H9 (cell line): ENCODE data around the gene ZNF26. TPM values are rescaled to one million over a fixed set of nuclear protein-coding genes. Genes with fewer than 3 reads are reported as not detected.

Experiments used
- DNase-seq: peaks from one replicate; pipeline ENCODE4 v3.0.0-alpha.2; 2017
- H2AFZ ChIP-seq: one replicate; pipeline ENCODE4 v1.6.1; 2013; ENCODE audit warnings: mild to moderate bottlenecking, low read length, control low read depth, moderate library complexity
- H2AK5ac ChIP-seq: 2 replicates; pipeline ENCODE4 v1.6.1; 2013; ENCODE audit warnings: low read length, control low read depth, mixed read lengths; ENCODE audit not compliant: insufficient read length
- H2BK120ac ChIP-seq: one replicate; pipeline ENCODE4 v1.6.1; 2013; ENCODE audit warnings: low read depth, mild to moderate bottlenecking, low read length, control low read depth, inconsistent platforms; ENCODE audit not compliant: poor library complexity, severe bottlenecking
- H2BK12ac ChIP-seq: 2 replicates; pipeline ENCODE4 v1.6.1; 2013; ENCODE audit warnings: low read length, control low read depth, mixed read lengths, low read depth; ENCODE audit not compliant: insufficient read length
- H2BK15ac ChIP-seq: 2 replicates; pipeline ENCODE4 v1.6.1; 2013; ENCODE audit warnings: low read depth, low read length, control low read depth
- H2BK20ac ChIP-seq: one replicate; pipeline ENCODE4 v1.6.1; 2013; ENCODE audit warnings: low read depth, mild to moderate bottlenecking, low read length, control low read depth, inconsistent platforms; ENCODE audit not compliant: poor library complexity, severe bottlenecking
- H2BK5ac ChIP-seq: 2 replicates; pipeline ENCODE4 v1.6.1; 2013; ENCODE audit warnings: low read length, control low read depth, mixed read lengths; ENCODE audit not compliant: insufficient read length
- H3K14ac ChIP-seq: 2 replicates; pipeline ENCODE4 v1.6.1; 2013; ENCODE audit warnings: low read length, control low read depth; ENCODE audit not compliant: insufficient read depth
- H3K18ac ChIP-seq: 2 replicates; pipeline ENCODE4 v1.6.1; 2013; ENCODE audit warnings: low read depth, mild to moderate bottlenecking, mixed read lengths, low read length, control low read depth; ENCODE audit not compliant: insufficient read length
- H3K23ac ChIP-seq: 2 replicates; pipeline ENCODE4 v1.6.1; 2013; ENCODE audit warnings: low read length, control low read depth, mixed read lengths, low read depth; ENCODE audit not compliant: insufficient read length
- H3K23me2 ChIP-seq: 2 replicates; pipeline ENCODE4 v1.6.1; 2013; ENCODE audit warnings: low read depth, mild to moderate bottlenecking, mixed read lengths, low read length, control low read depth; ENCODE audit not compliant: insufficient read length, poor library complexity, severe bottlenecking
- H3K27ac ChIP-seq: 2 replicates; pipeline ENCODE4 v1.5.1; 2013; ENCODE audit warnings: low read length, control low read depth, mixed read lengths, low read depth; ENCODE audit not compliant: insufficient read length
- H3K27me3 ChIP-seq: 2 replicates; pipeline ENCODE4 v1.6.1; 2013; ENCODE audit warnings: low read length, control low read depth, inconsistent platforms; ENCODE audit not compliant: insufficient read depth
- H3K4ac ChIP-seq: 2 replicates; pipeline ENCODE4 v1.6.1; 2013; ENCODE audit warnings: low read depth, mild to moderate bottlenecking, control low read depth, inconsistent platforms, low read length, moderate library complexity
- H3K4me1 ChIP-seq: 2 replicates; pipeline ENCODE4 v1.6.1; 2013; ENCODE audit warnings: low read length, control low read depth, inconsistent platforms; ENCODE audit not compliant: insufficient read depth
- H3K4me2 ChIP-seq: 2 replicates; pipeline ENCODE4 v1.6.1; 2013; ENCODE audit warnings: low read length, control low read depth, mixed read lengths; ENCODE audit not compliant: insufficient read length, insufficient read depth
- H3K56ac ChIP-seq: 2 replicates; pipeline ENCODE4 v1.6.1; 2013; ENCODE audit warnings: low read depth, mild to moderate bottlenecking, mixed read lengths, low read length, control low read depth; ENCODE audit not compliant: insufficient read length
- H3K79me1 ChIP-seq: 2 replicates; pipeline ENCODE4 v1.6.1; 2013; ENCODE audit warnings: low read depth, mild to moderate bottlenecking, moderate library complexity, low read length, control low read depth, inconsistent platforms; ENCODE audit not compliant: insufficient read depth, poor library complexity, severe bottlenecking
- H3K79me2 ChIP-seq: 2 replicates; pipeline ENCODE4 v1.6.1; 2013; ENCODE audit warnings: low read length, control low read depth, inconsistent platforms; ENCODE audit not compliant: insufficient read depth
- H3K9ac ChIP-seq: 2 replicates; pipeline ENCODE4 v1.6.1; 2013; ENCODE audit warnings: low read length, control low read depth, mixed read lengths; ENCODE audit not compliant: insufficient read length; ENCODE audit errors: extremely low read depth
- H3K9me3 ChIP-seq: one replicate; pipeline ENCODE4 v1.6.1; 2013; ENCODE audit warnings: low read depth, low read length, inconsistent platforms; ENCODE audit not compliant: control insufficient read depth
- H3T11ph ChIP-seq: one replicate; pipeline ENCODE4 v1.6.1; 2013; ENCODE audit warnings: mild to moderate bottlenecking, low read length, control low read depth, inconsistent platforms
- H4K20me1 ChIP-seq: one replicate; pipeline ENCODE4 v1.6.1; 2013; ENCODE audit not compliant: control insufficient read depth, insufficient read length, insufficient read depth
- H4K5ac ChIP-seq: 2 replicates; pipeline ENCODE4 v1.6.1; 2013; ENCODE audit warnings: low read depth, mild to moderate bottlenecking, mixed read lengths, low read length, control low read depth; ENCODE audit not compliant: insufficient read length
- H4K8ac ChIP-seq: replicated peaks from 2 replicates; pipeline ENCODE4 v1.6.1; 2013; ENCODE audit warnings: low read length, control low read depth, mixed read lengths, low read depth; ENCODE audit not compliant: insufficient read length
- H4K91ac ChIP-seq: 2 replicates; pipeline ENCODE4 v1.6.1; 2013; ENCODE audit warnings: low read depth, mild to moderate bottlenecking, moderate library complexity, mixed read lengths, low read length, control low read depth; ENCODE audit not compliant: insufficient read length
- H3K27ac Mint-ChIP-seq, 3 experiments: 2 replicates in 2 of 3; 3 replicates in 1 of 3; pipeline ENCODE4 v1.8.0; 2020 to 2021; ENCODE audit warnings: mixed read lengths in 3 of 3, mild to moderate bottlenecking in 1 of 3, moderate library complexity in 1 of 3
- H3K27me3 Mint-ChIP-seq: 2 replicates; pipeline ENCODE4 v1.8.0; 2021; ENCODE audit warnings: low read depth, mild to moderate bottlenecking, moderate library complexity, mixed read lengths
- H3K36me3 Mint-ChIP-seq, 3 experiments: 2 replicates in 2 of 3; 3 replicates in 1 of 3; pipeline ENCODE4 v1.8.0; 2020 to 2021; ENCODE audit warnings: low read depth in 3 of 3, mixed read lengths in 3 of 3; ENCODE audit not compliant: insufficient read depth in 1 of 3
- H3K4me1 Mint-ChIP-seq, 2 experiments: 2 replicates each; pipeline ENCODE4 v1.8.0; 2020; ENCODE audit warnings: mixed read lengths in 2 of 2
- H3K4me3 Mint-ChIP-seq, 2 experiments: 2 replicates in 1 of 2; 3 replicates in 1 of 2; pipeline ENCODE4 v1.8.0; 2020 to 2021; ENCODE audit warnings: mild to moderate bottlenecking in 2 of 2, mixed read lengths in 2 of 2, moderate library complexity in 1 of 2
- H3K9me3 Mint-ChIP-seq, 2 experiments: 2 replicates in 1 of 2; 3 replicates in 1 of 2; pipeline ENCODE4 v1.8.0; 2020; ENCODE audit warnings: mild to moderate bottlenecking in 2 of 2, mixed read lengths in 2 of 2, moderate library complexity in 1 of 2
- WGBS: extraction: QIAGEN DNeasy Blood & Tissue Kit; methylation state at CpG from one replicate; pipeline ENCODE4 v1.1.7; 2013; ENCODE audit warnings: missing lambda C conversion rate, low lambda C conversion rate, mixed read lengths; ENCODE audit not compliant: insufficient read length; ENCODE audit errors: extremely low coverage; 5-methylcytosine and 5-hydroxymethylcytosine counted together
- total RNA-seq: library from RNA; stranded (reverse); gene quantifications from 2 replicates; pipeline ENCODE4 v1.2.1, GENCODE V29; 2021
- TF ChIP-seq, protein P1 (sequence below): fragments of 200-600 bp; sonication (generic); conservative IDR thresholded peaks from 3 replicates; pipeline ENCODE4 v1.8.0; 2021; ENCODE audit warnings: antibody characterized with exemption, mild to moderate bottlenecking

ZNF26 gene
- total RNA-seq, 1 experiment from 2014 or later: 13.2 TPM

DNA sequence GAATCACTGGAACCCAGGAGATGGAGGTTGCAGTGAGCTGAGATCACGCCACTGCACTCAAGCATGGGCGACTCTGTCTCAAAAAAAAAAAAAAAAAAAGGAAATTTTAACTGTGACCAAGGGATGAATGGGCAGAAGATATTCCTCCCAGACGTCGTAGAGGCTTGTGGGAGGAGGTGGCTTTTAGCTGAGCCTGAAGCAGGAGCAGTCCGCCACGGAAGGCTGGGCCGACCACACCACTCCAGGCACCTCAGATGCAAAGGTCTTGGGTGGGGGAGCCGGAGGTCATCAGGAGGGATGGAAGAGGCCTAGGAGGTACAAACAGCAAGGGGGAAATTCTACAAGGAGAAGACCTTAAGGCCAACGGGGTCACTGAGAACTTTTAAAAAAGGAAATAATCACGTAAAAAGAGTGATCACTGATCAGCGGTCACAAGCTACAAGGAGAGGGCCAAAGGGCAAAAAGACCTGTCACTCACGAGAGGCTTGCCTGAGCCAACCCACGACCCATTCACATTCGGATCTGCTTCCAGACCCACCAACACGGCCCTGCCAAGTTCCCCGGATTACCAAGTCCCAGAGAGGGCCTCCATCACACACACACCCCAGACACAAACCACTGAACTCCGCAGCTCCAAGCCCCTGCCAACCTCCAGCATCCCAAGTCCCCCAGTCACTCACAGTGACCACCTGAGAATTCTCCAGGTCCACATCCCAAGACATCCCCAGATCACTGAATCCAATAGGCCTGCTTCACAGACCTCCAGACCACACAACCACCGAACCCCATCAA, 33.6 kb upstream of the ZNF26 start:
- Histone ChIP-seq H3K79me1 (no peaks in the 10 kb centered on the region), H4K5ac (no peak overlapping the region), H4K91ac (no peak overlapping the region), H3K9ac (no peak overlapping the region), H3K23ac (no peak overlapping the region), H3K27me3 (no peaks in the 10 kb centered on the region), H3K4ac (no peak overlapping the region), H2BK20ac (no peak overlapping the region), H3K18ac (no peak overlapping the region), H3K56ac (no peak overlapping the region), H3K9me3 (peaks cover 42% of the 10 kb centered on the region), H3T11ph (no peak overlapping the region), H2BK12ac (no peak overlapping the region), H3K4me2 (no peak overlapping the region), H3K23me2 (peaks cover 2% of the 10 kb centered on the region), H2BK15ac (no peak overlapping the region), H2BK5ac (no peak overlapping the region), H3K27ac (no peak overlapping the region), H2BK120ac (no peak overlapping the region), H3K79me2 (peaks cover 5% of the 10 kb centered on the region; the same call in 1 of the 2 replicates), H3K14ac (no peak overlapping the region), H3K4me1 (no peaks in the 10 kb centered on the region), H2AFZ (no peak overlapping the region), H2AK5ac (no peak overlapping the region), H4K8ac (no peak overlapping the region), H4K20me1 (no peaks in the 10 kb centered on the region)
- Mint-ChIP-seq H3K27ac (no peak overlapping the region; a peak in 1 of 7 replicates), H3K4me3 (no peak overlapping the region), H3K27me3 (peaks cover 2% of the 10 kb centered on the region), H3K4me1 (peaks cover 11 to 12% of the 10 kb centered on the region in 2 experiments), H3K36me3 (peaks cover 46 to 54% (median 52%) of the 10 kb centered on the region in 3 experiments), H3K9me3 (peaks cover 56 to 66% of the 10 kb centered on the region in 2 experiments)
- no peak for DNase-seq
- WGBS: no CpG with 5 or more reads among the region's 18 CpGs
- TF ChIP-seq, protein P1, sequence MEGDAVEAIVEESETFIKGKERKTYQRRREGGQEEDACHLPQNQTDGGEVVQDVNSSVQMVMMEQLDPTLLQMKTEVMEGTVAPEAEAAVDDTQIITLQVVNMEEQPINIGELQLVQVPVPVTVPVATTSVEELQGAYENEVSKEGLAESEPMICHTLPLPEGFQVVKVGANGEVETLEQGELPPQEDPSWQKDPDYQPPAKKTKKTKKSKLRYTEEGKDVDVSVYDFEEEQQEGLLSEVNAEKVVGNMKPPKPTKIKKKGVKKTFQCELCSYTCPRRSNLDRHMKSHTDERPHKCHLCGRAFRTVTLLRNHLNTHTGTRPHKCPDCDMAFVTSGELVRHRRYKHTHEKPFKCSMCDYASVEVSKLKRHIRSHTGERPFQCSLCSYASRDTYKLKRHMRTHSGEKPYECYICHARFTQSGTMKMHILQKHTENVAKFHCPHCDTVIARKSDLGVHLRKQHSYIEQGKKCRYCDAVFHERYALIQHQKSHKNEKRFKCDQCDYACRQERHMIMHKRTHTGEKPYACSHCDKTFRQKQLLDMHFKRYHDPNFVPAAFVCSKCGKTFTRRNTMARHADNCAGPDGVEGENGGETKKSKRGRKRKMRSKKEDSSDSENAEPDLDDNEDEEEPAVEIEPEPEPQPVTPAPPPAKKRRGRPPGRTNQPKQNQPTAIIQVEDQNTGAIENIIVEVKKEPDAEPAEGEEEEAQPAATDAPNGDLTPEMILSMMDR: no peak
